H1 (cell line): Measurements from ENCODE around the gene EPB41L3. TPM values are rescaled to one million over a fixed set of nuclear protein-coding genes. Genes with fewer than 3 reads are reported as not detected.

Source experiments
- CTCF ChIA-PET: fragments of 300-600 bp; sonication (Branson Sonifier 250); formaldehyde crosslinking; loops from one replicate; lab custom pipeline; 2021; ENCODE audit not compliant: partially characterized antibody; lab: Charles Lee
- POLR2A ChIA-PET: fragments of 300-600 bp; sonication (Branson Sonifier 250); formaldehyde crosslinking; loops from one replicate; lab custom pipeline; 2021; ENCODE audit warnings: inconsistent platforms; ENCODE audit not compliant: partially characterized antibody; lab: Charles Lee
- DNase-seq, 2 experiments: peaks; one replicate each; pipeline versions ENCODE4 v3.0.0 to v3.0.0-alpha.2; 2010 to 2022; ENCODE audit warnings: low spot score in 2 of 2, low read depth in 1 of 2, mixed read lengths in 1 of 2
- FAIRE-seq: peaks from 2 replicates; lab custom pipeline; 2011; peaks lifted over from hg19 to GRCh38; lab: Jason Lieb, UNC
- H2AFZ ChIP-seq: 2 replicates; pipeline ENCODE4 v1.8.1; 2012; ENCODE audit warnings: low read length, inconsistent platforms
- H2AK5ac ChIP-seq: 2 replicates; pipeline ENCODE4 v1.6.1; 2013; ENCODE audit warnings: low read depth, low read length
- H2BK120ac ChIP-seq: replicated peaks from 2 replicates; pipeline ENCODE3; 2013; ENCODE audit warnings: low read depth, low read length, inconsistent platforms
- H2BK12ac ChIP-seq: 2 replicates; pipeline ENCODE4 v1.6.1; 2013; ENCODE audit warnings: low read depth, low read length
- H2BK15ac ChIP-seq: 2 replicates; pipeline ENCODE4 v1.6.1; 2013; ENCODE audit warnings: low read length
- H2BK20ac ChIP-seq: 2 replicates; pipeline ENCODE4 v1.6.1; 2013; ENCODE audit warnings: low read length
- H2BK5ac ChIP-seq: 2 replicates; pipeline ENCODE4 v1.6.1; 2013; ENCODE audit warnings: low read depth, low read length
- H3K14ac ChIP-seq: 2 replicates; pipeline ENCODE4 v1.6.1; 2013; ENCODE audit warnings: inconsistent platforms; ENCODE audit not compliant: insufficient read length
- H3K18ac ChIP-seq: 2 replicates; pipeline ENCODE4 v1.6.1; 2013; ENCODE audit warnings: low read length; ENCODE audit errors: extremely low read depth
- H3K23ac ChIP-seq: 2 replicates; pipeline ENCODE4 v1.6.1; 2013; ENCODE audit warnings: inconsistent platforms; ENCODE audit not compliant: insufficient read length
- H3K23me2 ChIP-seq: 2 replicates; pipeline ENCODE4 v1.6.1; 2013; ENCODE audit warnings: low read depth, low read length
- H3K27ac ChIP-seq: 2 replicates; pipeline ENCODE4 v1.6.1; 2011; ENCODE audit warnings: low read depth, low read length, inconsistent platforms
- H3K27me3 ChIP-seq, 4 experiments: replicated peaks in 1 of 4; 1 replicate in 1 of 4; 2 replicates in 3 of 4; pipeline versions ENCODE4 v1.6.1 to v1.8.1; 2011 to 2013; ENCODE audit warnings: low read length in 3 of 4, mild to moderate bottlenecking in 3 of 4, inconsistent platforms in 2 of 4, mixed read lengths in 2 of 4, moderate library complexity in 1 of 4; ENCODE audit not compliant: control insufficient read depth in 3 of 4, insufficient read depth in 3 of 4; ENCODE audit errors: extremely low read depth in 1 of 4
- H3K36me3 ChIP-seq, 4 experiments: 2 replicates each; pipeline versions ENCODE4 v1.6.1 to v1.8.1; 2011 to 2013; ENCODE audit warnings: mild to moderate bottlenecking in 4 of 4, low read length in 3 of 4, moderate library complexity in 2 of 4, control low read depth in 1 of 4, inconsistent platforms in 1 of 4; ENCODE audit not compliant: insufficient read depth in 4 of 4, control insufficient read depth in 2 of 4
- H3K4ac ChIP-seq: replicated peaks from 2 replicates; pipeline ENCODE3; 2013; ENCODE audit warnings: low read length, low read depth, mixed read lengths, inconsistent platforms; ENCODE audit not compliant: insufficient read length
- H3K4me1 ChIP-seq, 4 experiments: replicated peaks in 1 of 4; 1 replicate in 1 of 4; 2 replicates in 3 of 4; pipeline versions ENCODE4 v1.6.1 to v1.8.1; 2011 to 2013; ENCODE audit warnings: low read length in 3 of 4, inconsistent platforms in 2 of 4, mixed read lengths in 1 of 4; ENCODE audit not compliant: insufficient read depth in 4 of 4, control insufficient read depth in 3 of 4
- H3K4me2 ChIP-seq, 2 experiments: 2 replicates each; pipeline versions ENCODE4 v1.6.1 to v1.8.1; 2011 to 2013; ENCODE audit warnings: low read depth in 2 of 2, low read length in 2 of 2, control low read depth in 1 of 2, inconsistent platforms in 1 of 2, mild to moderate bottlenecking in 1 of 2; ENCODE audit not compliant: insufficient read depth in 1 of 2
- H3K4me3 ChIP-seq, 4 experiments: fragments of 200-600, 300-600 bp in 1 of 4; sonication (generic), shearing (Covaris generic), sonication (Bioruptor Twin) in 1 of 4; 2 replicates each; pipeline versions ENCODE4 v1.5.1 to v1.8.1; 2011 to 2016; ENCODE audit warnings: low read length in 4 of 4, low read depth in 3 of 4, control low read depth in 2 of 4, inconsistent platforms in 2 of 4, mild to moderate bottlenecking in 2 of 4, mixed read lengths in 1 of 4, moderate library complexity in 1 of 4; ENCODE audit not compliant: insufficient read depth in 2 of 4; ENCODE audit errors: extremely low read depth in 1 of 4
- H3K56ac ChIP-seq: replicated peaks from 2 replicates; pipeline ENCODE3; 2013; ENCODE audit warnings: low read depth, mild to moderate bottlenecking, mixed read lengths, low read length, inconsistent platforms; ENCODE audit not compliant: insufficient read length
- H3K79me1 ChIP-seq: 2 replicates; pipeline ENCODE4 v1.6.1; 2013; ENCODE audit warnings: low read depth, low read length, control low read depth
- H3K79me2 ChIP-seq, 2 experiments: 2 replicates each; pipeline versions ENCODE4 v1.6.1 to v1.8.1; 2012 to 2013; ENCODE audit warnings: low read length in 2 of 2, mild to moderate bottlenecking in 2 of 2, inconsistent platforms in 1 of 2; ENCODE audit not compliant: insufficient read depth in 2 of 2, control insufficient read depth in 1 of 2
- H3K9ac ChIP-seq, 4 experiments: replicated peaks in 1 of 4; 1 replicate in 1 of 4; 2 replicates in 3 of 4; pipeline versions ENCODE4 v1.6.1 to v1.8.1; 2011 to 2013; ENCODE audit warnings: low read depth in 3 of 4, low read length in 3 of 4, control low read depth in 2 of 4, mild to moderate bottlenecking in 2 of 4, moderate library complexity in 2 of 4, inconsistent platforms in 1 of 4; ENCODE audit errors: extremely low read depth in 1 of 4
- H3K9me3 ChIP-seq, 2 experiments: 2 replicates each; pipeline versions ENCODE4 v1.6.1 to v1.8.1; 2012 to 2013; ENCODE audit warnings: mild to moderate bottlenecking in 2 of 2, moderate library complexity in 2 of 2, control low read depth in 1 of 2, inconsistent platforms in 1 of 2, low read depth in 1 of 2, low read length in 1 of 2, mixed read lengths in 1 of 2; ENCODE audit not compliant: insufficient read depth in 2 of 2
- H4K20me1 ChIP-seq, 2 experiments: replicated peaks in 1 of 2; 2 replicates each; pipeline versions ENCODE3 to v1.8.1; 2011 to 2013; ENCODE audit warnings: inconsistent platforms in 2 of 2, low read length in 2 of 2, mild to moderate bottlenecking in 1 of 2; ENCODE audit not compliant: insufficient read depth in 2 of 2, control insufficient read depth in 1 of 2
- H4K5ac ChIP-seq: 2 replicates; pipeline ENCODE4 v1.6.1; 2013; ENCODE audit warnings: low read length, low read depth, mixed read lengths, inconsistent platforms; ENCODE audit not compliant: insufficient read length
- H4K8ac ChIP-seq: 2 replicates; pipeline ENCODE4 v1.8.0; 2013; ENCODE audit warnings: mild to moderate bottlenecking, moderate library complexity, low read length, inconsistent platforms; ENCODE audit not compliant: insufficient read depth; ENCODE audit errors: extremely low read depth
- H4K91ac ChIP-seq: replicated peaks from 2 replicates; pipeline ENCODE3; 2013; ENCODE audit warnings: low read length, mixed read lengths, inconsistent platforms; ENCODE audit not compliant: insufficient read length
- ATF3 ChIP-seq: IDR thresholded peaks from 2 replicates; pipeline ENCODE4 v1.6.1; 2011; ENCODE audit warnings: low read depth, mild to moderate bottlenecking, low read length; ENCODE audit not compliant: insufficient read depth
- BRCA1 ChIP-seq: IDR thresholded peaks from 2 replicates; pipeline ENCODE4 v1.6.1; 2012; ENCODE audit warnings: low read depth, low read length, improper control_type of control experiment
- CHD2 ChIP-seq: IDR thresholded peaks from 2 replicates; pipeline ENCODE4 v1.6.1; 2012; ENCODE audit warnings: low read length, improper control_type of control experiment
- EP300 ChIP-seq, 2 experiments: IDR thresholded peaks; 1 replicate in 1 of 2; 2 replicates in 1 of 2; pipeline ENCODE4 v1.6.1; 2011 to 2012; ENCODE audit warnings: low read depth in 2 of 2, low read length in 2 of 2, mild to moderate bottlenecking in 2 of 2, borderline replicate concordance in 1 of 2, inconsistent platforms in 1 of 2, moderate library complexity in 1 of 2
- MAFK ChIP-seq: IDR thresholded peaks from 2 replicates; pipeline ENCODE4 v1.6.1; 2012; ENCODE audit warnings: low read depth, mild to moderate bottlenecking, improper control_type of control experiment, low read length
- NANOG ChIP-seq: IDR thresholded peaks from 2 replicates; pipeline ENCODE4 v1.6.1; 2011; ENCODE audit warnings: low read length, low read depth, mild to moderate bottlenecking, inconsistent platforms; ENCODE audit not compliant: insufficient read depth, poor library complexity, severe bottlenecking
- RFX5 ChIP-seq: IDR thresholded peaks from 2 replicates; pipeline ENCODE4 v1.6.1; 2011; ENCODE audit warnings: low read depth, low read length, improper control_type of control experiment, borderline replicate concordance
- SIN3A ChIP-seq, 2 experiments: IDR thresholded peaks in 1 of 2; conservative IDR thresholded peaks in 1 of 2; 2 replicates each; pipeline ENCODE4 v1.6.1; 2011 to 2012; ENCODE audit warnings: low read length in 2 of 2, improper control_type of control experiment in 1 of 2, low read depth in 1 of 2, mild to moderate bottlenecking in 1 of 2
- SIRT6 ChIP-seq: IDR thresholded peaks from one replicate; pipeline ENCODE4 v1.7.1; 2012; ENCODE audit warnings: low read length, inconsistent platforms
- SRF ChIP-seq: IDR thresholded peaks from 2 replicates; pipeline ENCODE4 v1.6.1; 2011; ENCODE audit warnings: mild to moderate bottlenecking, low read depth, low read length, moderate library complexity
- SUZ12 ChIP-seq: fragments of 200-600 bp; sonication (generic); IDR thresholded peaks from 2 replicates; pipeline ENCODE4 v1.6.1; 2012; ENCODE audit warnings: mild to moderate bottlenecking, inconsistent platforms, low read length, moderate library complexity, mixed read lengths
- TCF12 ChIP-seq: IDR thresholded peaks from 2 replicates; pipeline ENCODE4 v1.6.1; 2011; ENCODE audit warnings: low read depth, mild to moderate bottlenecking, low read length
- WGBS, 2 experiments: shearing (Covaris generic) in 1 of 2; methylation state at CpG; one replicate each; pipeline versions ENCODE4 v1.1.6 to v1.1.7; 2013 to 2015; ENCODE audit warnings: low lambda C conversion rate in 2 of 2, mixed read lengths in 2 of 2, inconsistent platforms in 1 of 2, low coverage in 1 of 2, missing lambda C conversion rate in 1 of 2; ENCODE audit not compliant: insufficient replicate concordance in 2 of 2, insufficient coverage in 1 of 2, insufficient read length in 1 of 2; ENCODE audit errors: extremely low coverage in 1 of 2, missing lambda C conversion rate in 1 of 2; 5-methylcytosine and 5-hydroxymethylcytosine counted together
- polyA plus RNA-seq, 7 experiments: library from polyadenylated mRNA; depleted of rRNA in 3 of 7; stranded (reverse) in 5 of 7; unstranded in 2 of 7; fragments of >200 nt in 5 of 7; fragments of 200-250 nt in 2 of 7; gene quantifications; 1 replicate in 5 of 7; 2 replicates in 1 of 7; 4 replicates in 1 of 7; pipeline versions ENCODE4 v1.2.1 to v1.2.3, GENCODE V29; 2011 to 2013; ENCODE audit warnings: missing spikeins in 2 of 7, mixed read lengths in 2 of 7
- total RNA-seq: library from RNA; stranded (reverse); fragmentation: NEBNext Ultra II Directional; extraction: Animal tissue kit (Norgen Biotek cat#: 25700); gene quantifications from 2 replicates; pipeline ENCODE4 v1.2.1, GENCODE V29; 2021

EPB41L3 gene
- total and polyA plus RNA-seq, 2 of the 8 experiments (the other 6 are each of a cell fraction or from before 2014, with no cell fraction given) = 7.9 to 16.1 TPM

- Histone ChIP-seq H4K5ac (no peak overlapping the region), H3K9ac (no peak overlapping the region), H3K23me2 (no peaks in the 10 kb centered on the region), H2BK15ac (no peak overlapping the region), H3K79me2 (no peaks in the 10 kb centered on the region), H3K18ac (no peak overlapping the region), H3K79me1 (no peaks in the 10 kb centered on the region), H2BK120ac (no peak overlapping the region), H3K9me3 (no peaks in the 10 kb centered on the region), H3K56ac (no peak overlapping the region), H4K20me1 (no peaks in the 10 kb centered on the region), H3K4me1 (peaks cover 0 to 4% (median 0%) of the 10 kb centered on the region in 4 experiments; a peak in 3 of 7 replicates), H2AK5ac (peak overlapping the region; percentile 7; the same call in 1 of the 2 replicates), H3K4me2 (no peak overlapping the region), H2BK12ac (no peak overlapping the region), H3K4ac (no peak overlapping the region), H3K14ac (no peak overlapping the region), H2BK5ac (no peak overlapping the region), H3K27ac (no peak overlapping the region), H3K27me3 (no peaks in the 10 kb centered on the region), H2AFZ (peak overlapping the region; percentile 17; the same call in 1 of the 2 replicates), H3K36me3 (no peaks in the 10 kb centered on the region), H4K91ac (no peak overlapping the region), H3K4me3 (no peak overlapping the region), H4K8ac (no peak overlapping the region), H3K23ac (no peak overlapping the region), H2BK20ac (no peak overlapping the region)
- FAIRE-seq (no peak), DNase-seq (no peak)
- ChIA-PET CTCF (no interaction called here), POLR2A (no interaction called here)
- 94% methylated on average over 1 of the region's 1 CpG; no CpG with 5 or more reads in 1 of the 2 experiments for WGBS, 2 experiments
- TF ChIP-seq CHD2 (no peak), RFX5 (no peak), SRF (no peak), BRCA1 (no peak), NANOG (no peak), SIRT6 (no peak), TCF12 (no peak), SIN3A (conservative IDR thresholded peaks at IDR 0.05 in 1 of 2, IDR thresholded peaks at IDR 0.05 in 1 of 2; ENCODE audit: low read depth in 1 of 2, low read length in 2 of 2) (no peak), ATF3 (no peak), SUZ12 (no peak), MAFK (no peak), EP300 (IDR thresholded peaks at IDR 0.05; ENCODE audit: borderline replicate concordance in 1 of 2, low read depth in 2 of 2, low read length in 2 of 2) (no peak)
Observed at GRCh38 chr18:5574843-5575242, 31.0 kb upstream of the EPB41L3 start.
